Inferior parietal cortex (tissue), 1 donor: ENCODE data around the gene WNT4.

Experiments
- DNase-seq: peaks from one replicate; pipeline ENCODE4 v3.0.0-alpha.2; 2016; ENCODE audit errors: extremely low spot score

The WNT4 gene

DNA sequence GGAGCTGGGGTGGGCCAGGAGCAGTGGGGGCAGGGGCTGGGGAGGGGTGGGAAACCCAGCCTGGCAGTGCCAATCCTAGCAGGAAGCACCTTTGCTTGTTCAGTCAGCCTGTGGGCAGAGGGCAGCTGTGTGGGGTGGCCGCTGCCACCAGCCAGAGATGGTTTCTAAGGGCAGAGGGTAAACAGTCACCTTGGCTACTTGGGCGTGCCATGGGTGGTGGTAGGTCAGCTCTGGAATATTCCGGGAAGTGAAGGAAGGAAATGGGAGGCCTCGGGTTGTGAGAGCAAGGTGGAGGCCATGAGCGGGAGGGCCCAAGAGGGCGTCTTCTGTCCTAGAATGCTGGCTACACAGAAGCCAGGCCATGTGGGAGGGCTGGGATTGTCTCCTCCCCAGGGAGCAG lies 20.7 kb upstream of the WNT4 start:
- no peak for DNase-seq

DNA sequence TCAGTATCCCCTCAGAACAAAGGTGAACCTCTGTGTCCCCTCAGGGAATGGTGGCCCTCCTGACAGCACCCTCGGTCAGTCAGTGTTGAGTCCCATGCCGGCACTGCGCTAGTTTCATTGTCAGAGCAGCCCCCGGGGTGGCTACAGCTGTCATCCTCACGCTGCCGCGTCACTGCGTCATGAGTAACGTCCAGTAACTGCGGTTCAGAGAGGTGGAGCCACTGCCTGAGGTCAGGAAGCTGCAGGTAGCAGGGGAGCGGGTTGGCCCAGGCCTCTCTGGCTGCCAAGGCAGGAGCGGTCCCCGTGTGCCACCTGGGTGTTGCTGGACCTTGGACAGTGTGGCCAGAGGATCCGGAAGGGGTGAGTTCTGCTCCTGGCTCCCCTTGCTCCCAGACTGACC lies 20.2 kb upstream of the WNT4 start:
- DNase-seq, result no peak

DNA sequence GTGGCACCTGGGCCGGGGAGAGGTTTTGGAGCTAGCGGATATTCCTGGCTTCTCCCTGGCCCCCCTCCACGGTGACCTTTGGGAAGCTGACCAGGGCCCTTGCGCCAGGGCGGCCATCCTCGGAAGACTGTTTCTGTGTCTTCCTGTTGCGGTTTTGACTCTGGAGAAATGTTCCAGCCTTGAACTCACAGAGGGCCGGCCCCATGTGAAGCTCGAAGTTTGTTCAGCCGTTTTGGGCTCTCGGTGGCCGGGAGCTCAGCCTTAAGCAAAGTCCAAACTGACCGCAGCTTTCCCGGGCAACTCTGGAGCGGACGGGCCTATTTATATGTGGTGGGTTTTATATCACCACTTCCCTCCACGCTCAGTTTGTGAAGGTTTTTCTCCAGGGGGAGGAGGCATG lies 17.0 kb upstream of the WNT4 start:
- no peak for DNase-seq

DNA sequence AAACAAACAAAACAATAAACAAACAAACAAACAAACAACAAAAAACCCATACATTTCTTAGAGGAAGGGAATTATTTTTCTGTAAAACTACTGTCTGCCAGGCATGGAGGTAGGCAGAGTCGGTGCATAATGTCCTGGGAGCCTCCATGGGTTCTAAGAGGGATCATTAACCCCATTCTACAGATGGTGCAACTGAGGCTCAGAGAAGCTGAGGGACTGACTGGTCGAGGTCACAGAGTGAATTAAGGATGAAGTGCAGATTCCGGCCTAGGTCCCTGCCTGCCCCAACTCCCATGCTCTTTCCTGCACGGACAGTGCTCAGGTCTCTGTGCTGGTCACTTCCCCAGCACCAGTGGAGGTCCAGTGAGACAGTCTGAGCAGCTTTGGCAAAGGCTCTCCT lies 15.8 kb upstream of the WNT4 start:
- no peak for DNase-seq

DNA sequence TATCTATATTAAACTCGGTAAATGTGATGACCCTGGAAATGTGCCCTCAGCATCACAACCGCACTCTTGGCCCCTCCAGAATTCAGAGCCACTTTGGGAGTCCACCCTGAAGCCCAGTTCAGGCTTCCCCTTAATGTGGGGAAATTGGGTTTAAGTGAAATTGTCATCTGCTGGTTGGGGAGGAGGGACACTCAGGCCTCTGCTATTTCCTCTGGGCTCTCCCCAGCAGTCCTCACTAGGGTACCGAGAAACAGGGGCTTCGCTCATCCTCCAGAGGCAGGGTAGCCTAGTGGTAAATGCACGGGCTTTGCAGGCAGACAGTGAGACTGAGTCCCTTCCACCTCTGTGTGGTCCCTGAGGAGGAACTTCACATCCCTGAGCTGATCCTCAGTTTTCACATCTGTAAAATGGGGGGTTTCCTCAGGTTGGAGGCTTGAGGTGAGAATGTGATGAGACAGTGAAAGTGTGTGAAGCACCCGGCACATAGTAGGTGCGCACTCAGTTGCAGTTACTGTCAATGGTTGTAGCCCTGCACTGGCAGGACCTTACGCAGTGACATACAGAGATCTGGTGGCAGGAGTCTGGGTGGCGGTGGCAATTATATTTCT lies 14.6 kb upstream of the WNT4 start:
- DNase-seq, result no peak

DNA sequence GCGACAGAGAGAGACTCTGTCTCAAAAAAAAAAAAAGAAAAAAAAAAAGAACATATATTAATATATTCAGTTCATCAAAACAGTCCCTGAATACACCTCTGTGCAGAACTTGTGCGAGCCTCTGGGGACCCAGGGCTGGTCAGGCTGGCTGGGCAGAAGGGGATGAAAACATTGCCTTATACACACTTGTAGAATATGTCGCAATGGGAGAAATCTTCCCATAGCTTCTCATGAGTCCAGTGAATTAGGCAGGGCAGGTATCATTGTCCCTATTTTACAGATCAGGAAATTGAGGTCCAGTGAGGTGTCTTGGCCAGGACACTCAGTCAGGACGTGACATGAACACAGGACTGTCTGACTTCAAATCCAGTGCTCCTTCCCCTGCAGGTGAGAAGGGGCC lies 12.6 kb upstream of the WNT4 start:
- no peak for DNase-seq

DNA sequence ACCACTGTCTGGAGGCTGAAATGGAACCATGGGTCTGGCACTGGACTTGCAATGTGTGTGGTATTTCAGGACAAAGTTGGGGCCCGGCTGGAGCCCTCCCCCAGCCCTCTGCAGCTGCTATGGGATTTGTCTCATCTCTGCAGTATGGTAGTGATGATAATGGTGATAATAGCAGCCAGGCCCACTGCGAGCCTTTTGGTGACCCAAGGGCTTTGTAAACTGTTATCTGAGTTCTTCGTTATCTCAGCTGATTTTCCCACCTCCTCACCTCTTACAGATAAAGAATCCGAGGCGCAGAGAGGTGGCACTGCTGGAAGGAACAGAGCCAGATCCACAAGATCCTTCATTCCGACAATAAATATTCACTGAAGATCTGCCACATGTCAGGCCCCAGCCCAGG lies 11.7 kb upstream of the WNT4 start:
- no peak for DNase-seq

DNA sequence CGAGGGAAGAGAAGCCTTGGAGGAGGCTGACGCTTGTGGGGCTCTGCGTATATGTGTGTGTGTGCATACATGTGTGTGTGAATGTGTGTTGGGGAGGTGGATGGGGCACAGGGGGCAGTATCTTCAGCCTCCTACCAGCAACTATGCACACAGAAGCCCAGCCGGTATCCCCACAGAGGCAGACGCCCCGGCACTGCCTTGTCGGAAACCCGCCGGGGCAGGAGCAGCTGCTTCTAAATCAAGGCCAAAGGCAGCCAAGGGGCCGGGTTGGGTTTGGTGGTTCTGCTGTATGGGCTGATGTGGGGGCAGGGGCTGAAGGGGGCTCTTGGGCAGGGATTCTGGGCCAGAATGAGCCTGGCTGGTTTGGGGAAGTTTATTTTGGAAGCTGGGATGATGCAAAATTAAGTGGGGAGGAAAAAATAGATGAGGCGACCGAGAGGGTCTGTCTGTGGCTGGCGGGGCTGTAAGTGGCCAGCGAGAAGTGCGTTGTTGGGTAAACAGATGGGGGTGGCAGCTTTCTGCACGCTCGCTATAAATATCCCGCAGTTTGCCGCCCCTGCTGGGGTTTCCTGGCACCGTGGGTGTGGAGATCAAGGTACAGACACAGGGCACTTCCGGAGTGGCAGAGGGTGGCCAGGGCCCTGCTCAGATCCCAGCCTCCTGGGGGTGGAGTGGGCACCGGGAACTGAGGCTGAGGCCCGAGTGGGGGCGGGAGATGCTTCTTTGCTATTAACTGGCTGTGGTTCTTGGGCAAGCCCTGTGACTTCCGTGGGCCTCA lies 11.0 kb upstream of the WNT4 start:
- DNase-seq, result no peak

DNA sequence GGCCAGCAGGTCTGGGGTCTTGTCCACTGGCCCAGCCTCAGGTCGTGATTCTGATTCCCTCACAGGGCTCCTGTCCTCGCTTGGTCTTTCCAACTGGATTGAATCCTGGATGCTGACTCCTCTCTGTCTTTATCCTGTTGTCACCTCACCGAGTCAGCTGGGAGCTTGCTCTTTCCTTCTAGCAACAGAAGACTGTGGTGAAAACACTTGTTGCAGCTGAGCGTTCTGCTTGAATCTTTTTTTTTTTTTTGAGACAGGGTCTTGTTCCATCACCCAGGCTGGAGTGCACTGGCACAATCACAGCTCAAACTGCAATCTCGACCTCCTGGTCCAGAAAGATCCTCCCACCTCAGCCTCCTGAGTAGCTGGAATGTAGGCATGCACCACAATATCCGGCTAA lies 8.0 kb upstream of the WNT4 start:
- DNase-seq, result no peak

DNA sequence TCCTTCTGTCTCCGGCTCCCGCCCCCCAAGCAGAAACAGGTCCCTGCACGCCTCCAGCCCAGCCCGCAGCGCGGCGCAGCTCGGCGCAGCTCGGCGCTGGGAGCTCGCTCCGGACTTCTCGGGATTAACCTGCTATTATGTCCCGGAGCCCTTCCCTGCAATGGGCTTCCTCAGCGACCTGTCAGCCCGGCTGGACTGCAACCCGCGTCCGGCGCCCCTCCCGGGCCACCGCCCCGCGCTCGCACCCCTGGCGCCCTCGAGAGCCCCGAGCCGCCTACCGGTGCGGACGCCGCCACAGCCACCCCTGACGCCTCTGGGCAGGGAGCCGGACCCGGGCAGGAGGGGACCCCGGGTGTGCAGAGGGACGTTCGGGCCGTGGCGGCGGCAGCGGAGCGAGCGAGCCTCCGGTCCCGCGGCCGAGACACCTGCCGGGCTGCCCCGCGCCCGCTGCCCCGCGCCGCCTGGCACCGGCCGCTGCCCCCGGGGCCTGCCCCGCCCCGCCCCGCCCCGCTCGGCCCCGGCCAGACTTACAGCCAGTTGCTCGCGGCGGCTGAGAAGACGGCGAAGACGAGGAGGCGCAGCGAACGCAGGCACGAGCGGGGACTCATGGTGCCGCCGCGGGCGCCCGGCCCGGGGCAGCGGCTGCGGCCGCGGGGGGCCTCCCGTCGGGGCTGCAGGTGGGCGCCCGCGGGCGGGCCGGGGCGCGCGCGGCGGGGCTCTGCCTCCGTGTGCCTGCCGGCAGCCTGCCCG lies 407 bp downstream of the WNT4 start:
- no peak for DNase-seq

DNA sequence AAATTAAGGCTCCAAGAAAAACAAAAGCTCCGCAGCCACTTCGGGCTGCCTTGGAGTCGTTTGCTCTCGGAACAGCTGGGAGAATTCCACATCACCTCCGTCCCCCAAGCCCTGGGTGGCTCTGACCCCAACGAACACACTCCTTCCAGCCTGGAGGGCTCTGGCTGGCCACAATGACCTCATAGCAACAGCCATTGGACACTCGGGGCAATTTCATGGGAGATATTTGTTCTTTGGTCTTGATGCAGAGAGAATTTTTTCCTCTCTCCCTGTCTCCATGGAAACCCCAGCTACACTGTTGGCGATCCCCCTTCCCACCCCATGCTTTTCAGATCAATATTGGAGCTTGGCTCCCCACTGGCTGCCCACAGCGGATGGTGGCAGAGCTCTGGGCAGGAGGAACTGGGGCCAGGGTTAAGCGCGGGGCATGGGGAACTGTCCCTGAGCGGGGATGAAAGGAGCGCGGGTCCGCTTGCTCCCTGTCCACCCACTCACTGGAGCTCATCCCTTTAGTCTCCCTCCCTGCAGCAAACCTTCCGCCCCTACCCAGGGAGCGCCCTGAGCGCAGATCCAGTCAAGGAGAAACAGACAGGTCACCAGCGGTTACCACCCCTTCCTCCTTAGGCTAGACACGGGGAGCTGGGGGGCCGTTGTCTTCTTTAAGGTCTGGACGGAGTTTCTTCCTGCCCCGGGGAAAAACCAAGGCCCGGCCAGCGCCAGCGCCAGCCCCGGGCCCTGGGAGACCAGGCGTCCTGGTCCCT lies 1.2 kb downstream of the WNT4 start:
- no peak for DNase-seq

DNA sequence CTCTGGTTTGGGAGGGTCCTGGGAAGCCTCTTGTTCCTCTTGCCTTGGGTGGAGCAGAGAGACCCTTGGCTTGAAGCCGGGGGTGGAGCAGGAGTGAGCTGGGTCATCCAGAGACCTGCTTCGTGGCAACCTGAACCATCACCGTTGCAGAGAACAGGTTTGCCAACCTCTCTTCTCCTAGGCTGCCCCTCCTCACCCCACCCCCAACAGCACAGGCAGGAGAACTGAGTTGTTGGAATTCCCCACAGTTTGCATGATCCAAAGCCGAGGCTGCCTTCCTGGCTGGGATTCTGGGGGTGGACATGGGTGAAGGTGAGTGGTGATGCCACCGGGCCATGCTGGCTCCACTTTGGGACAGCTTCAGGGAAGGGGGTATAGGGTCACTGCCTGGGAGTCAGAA lies 2.2 kb downstream of the WNT4 start:
- no peak for DNase-seq

DNA sequence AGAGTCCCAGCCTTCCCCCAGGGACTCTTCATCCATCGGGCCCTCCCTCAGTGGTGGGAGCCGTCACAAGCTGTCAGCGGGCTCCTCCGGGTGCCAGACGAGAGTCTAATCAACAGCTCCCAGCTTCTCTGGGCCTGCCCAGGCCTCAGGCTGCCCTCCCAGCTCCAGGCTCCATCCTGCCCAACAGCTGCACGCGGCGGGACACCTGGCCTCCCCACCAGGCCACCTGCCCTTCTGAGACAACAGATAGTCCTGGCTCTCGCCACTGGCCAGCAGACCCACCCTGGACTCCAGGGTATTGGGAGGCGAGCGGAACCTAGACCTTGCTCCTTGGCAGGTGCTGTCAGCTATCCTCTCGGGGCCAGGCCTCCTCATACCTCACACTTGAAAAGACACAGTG lies 3.1 kb downstream of the WNT4 start:
- DNase-seq, result no peak

DNA sequence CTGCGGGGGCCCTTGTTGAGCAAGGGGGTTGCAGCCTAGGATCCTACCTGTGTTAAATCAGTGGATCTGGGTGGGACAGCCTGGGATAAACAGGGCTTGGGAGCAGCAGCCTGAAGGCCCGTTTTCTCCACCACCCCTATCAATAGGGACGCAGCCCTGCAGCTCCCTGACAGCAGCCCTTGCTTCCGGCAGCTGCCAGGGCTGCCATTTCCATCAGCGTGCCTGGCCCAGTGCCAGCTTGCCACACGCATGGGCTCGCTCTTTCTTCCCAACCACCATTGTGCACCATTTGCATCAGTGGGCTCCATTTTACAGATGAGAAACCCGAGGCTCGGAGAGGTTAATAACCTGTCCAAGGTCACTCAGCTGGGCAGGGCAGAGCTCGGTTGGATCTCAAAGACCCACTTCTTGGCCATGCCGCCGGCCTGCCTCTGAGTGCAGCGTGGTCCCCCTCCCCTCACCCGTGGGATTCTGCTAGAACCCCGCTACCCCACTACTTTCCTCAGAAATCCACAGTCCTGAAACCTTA lies 3.8 kb downstream of the WNT4 start:
- DNase-seq, result no peak

DNA sequence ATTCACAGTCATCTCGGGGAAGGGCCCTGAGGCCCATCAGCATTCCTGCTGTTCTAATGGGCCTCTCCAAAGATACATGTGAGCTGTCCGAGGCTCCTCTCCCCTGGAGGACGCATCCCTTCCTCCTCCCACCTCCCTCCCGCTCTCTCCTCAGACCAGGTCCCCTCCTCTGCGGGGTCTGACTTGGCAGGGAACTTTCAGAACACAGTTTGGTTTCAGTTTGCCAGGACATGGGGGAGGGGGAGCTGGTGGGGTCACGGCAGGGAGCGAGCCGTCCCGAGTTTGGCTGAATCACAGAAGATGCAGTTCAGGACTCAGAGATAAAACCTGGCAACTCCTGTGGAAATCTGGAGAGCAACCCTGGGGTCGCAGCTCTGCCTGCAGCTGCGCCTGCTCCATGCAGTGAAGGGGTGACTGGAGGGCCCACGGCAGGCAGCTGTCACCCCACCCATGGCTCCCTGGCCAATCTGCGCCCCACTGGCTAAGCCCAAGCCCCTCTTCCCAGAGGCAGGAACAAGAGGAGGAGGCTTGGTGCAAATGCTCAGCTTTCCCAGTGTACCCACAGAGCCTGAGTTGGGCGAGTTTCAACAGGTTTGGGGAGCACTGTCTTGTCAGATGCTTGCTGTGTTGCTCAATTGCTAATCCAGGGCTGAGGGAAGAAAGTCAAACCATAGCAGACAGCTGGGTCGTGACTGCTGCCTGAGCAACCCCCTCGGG lies 5.7 kb downstream of the WNT4 start:
- no peak for DNase-seq

DNA sequence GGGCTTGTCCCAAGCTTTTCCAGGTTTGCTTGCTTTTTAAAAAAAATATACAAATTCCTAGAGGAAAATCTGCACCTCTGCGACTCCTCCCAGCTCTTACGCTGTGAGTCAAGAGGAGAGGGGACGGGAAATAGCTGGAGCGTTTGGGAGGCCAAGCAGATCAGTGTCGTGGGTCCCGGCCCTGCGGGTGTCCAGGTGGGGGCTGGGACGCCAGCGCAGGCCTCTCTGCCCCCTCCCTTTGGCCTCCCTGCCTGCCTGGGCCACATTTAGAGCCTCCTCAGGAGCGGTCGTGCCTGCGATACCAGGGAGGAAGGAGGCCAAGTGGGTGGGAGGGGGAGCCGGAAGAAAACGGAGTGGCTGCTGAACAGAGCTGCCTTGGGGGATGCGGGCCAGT lies 9.0 kb downstream of the WNT4 start:
- DNase-seq, result no peak

DNA sequence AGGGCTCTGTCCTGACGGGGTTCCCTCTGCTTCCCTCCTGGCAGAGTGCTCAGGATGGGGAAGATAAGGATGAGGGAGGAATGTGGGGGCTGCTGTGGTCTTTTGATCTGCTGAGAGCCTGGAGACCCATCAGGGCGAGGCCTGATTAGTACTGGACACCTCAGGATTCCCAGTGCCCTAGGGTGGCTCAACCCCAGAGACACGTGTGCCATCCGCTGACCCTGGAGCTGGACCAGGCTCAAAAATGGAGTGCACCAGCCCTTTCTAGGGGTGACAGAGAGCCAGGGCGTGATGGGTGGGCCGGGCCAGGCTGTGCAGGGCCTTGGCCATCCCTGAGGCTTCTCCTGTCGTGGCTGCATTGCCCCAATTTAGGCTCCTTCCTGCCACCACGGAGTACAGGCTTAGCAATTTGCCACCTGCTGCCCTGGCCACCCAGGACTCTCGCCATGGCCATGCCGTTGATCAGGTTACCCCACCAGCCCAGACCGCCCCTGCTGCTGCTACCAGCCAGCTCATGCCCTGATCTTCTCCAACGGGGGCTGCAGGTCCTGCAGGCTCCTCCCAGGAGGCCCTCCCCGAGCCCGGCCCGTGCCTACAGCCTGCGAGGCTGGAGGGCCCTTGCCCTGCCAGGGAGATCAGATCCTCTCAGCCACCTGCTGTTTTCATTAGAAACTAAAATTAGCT lies 9.5 kb downstream of the WNT4 start:
- DNase-seq, result no peak

DNA sequence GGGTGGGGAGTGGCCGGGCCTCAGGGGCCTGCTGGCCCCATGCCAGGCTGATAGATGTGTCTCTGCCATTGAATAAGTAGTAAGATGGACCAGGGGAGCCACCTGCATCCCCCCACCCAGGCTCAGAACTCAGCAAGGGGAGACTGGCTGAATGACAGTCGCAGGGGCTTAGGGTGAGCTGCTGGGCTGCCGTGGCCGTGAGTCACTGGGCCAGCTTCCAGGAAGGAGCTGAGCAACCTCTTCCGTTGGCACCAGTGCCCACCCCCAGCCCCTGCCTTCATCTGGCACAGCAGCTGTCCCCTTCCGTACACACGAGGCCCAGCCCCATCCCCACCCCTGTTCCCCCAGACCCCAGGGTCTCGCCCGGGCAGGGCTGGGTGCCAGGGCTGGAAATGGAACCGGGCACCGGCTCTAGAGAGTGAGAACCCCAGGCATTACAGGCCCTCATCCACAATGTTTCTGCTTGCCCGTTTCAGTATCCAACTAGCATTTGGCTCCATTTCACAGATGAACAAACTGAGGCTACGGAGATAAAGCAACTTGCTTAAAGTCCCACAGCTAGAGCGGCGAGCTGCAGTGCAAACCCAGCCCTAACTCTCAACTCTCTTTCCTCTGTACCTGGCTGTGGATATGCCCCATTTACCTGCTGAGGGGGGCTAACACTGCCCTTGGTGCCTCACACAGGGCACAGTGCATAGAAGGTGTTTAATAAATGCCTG lies 10.2 kb downstream of the WNT4 start:
- DNase-seq, result no peak

DNA sequence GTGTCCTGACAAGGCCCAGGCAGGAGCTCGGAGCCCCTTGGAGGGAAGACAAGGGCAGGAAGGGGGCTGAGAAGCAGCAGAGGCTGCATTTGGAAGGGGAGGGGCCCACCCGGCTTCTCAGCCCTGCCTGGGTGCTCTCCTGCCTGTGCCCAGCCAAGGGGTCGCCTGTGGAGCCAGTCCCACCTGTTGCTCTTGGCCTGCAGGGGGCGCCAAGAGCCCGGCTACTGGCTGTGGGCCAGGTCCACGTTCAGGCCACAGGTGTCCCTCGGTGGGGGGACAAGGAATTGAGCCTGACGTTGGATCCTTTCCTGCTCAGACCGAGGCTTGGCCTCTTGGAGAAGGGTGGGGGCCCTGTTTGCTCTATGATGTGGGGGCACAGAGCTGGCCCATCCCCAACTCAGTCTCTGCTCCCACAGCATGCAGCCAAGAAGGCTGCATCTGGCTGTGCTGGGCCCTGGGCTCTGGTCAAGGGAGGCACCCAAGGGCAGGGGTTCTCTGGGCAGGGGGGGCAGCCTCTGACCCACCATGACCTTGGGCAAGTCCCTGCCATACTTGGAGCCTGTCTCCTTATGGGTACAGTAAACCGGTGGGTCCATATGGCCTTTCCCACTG lies 10.9 kb downstream of the WNT4 start:
- DNase-seq, result no peak

DNA sequence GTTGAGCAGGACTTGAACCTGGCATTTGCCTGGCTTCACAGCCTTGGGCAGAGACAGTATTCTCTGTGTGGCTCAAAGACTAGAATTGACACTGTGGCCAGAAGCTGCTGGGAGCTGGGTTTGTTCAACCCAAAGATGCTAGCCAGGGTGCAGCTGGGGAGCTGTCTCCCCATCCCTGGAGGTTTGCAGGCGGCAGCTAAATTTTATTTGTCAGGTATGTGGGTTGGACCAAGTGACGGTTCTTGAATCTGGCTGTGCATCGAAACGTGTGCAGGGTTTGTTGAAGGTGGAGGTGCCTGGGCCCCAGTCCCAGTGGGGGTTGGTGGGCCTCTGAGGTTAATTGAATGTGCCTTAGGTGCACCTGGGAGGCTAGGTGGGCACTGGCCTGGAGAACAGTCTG lies 11.8 kb downstream of the WNT4 start:
- DNase-seq, result no peak
